ENCODE results near the gene DCST1. TPM values are rescaled to one million over a fixed set of nuclear protein-coding genes. Genes with fewer than 3 reads are reported as not detected.
A peak's percentile ranks its signal among the peaks of the same experiment; 100 is the strongest.

DCST1 gene
- total and polyA plus RNA-seq, 12 donors, result not detected

DNA sequence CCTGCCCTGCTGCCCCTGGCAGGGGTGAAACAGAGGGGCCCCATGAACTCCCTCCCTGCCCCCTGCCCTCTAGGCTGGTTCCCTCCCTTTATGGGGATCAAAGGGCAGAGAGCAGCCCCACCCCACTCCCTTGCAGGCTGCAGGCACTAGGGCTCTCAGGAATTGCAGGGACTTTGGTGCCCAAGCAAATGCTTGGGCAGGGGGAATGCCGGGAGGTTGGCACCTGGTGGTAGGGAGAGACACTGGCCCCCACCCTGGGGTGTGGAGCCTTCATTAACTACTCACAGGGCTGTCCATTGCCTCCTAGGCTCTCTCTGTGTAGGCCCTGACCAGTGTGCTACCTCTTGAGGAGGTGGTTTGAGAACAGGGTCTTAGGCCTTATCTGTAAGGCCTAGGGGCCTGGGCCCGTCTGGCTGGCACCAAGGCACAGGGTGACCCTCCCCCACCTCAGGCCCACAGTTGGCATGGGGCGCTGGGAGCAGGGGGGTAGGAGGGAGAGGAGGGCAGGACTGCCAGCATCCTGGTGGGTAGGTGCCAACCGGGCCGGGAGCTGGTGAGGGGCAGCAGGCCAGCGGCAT lies 26.3 kb upstream of the DCST1 start:
- Histone ChIP-seq H3K9me3 (replicated peaks in 1 of 3) (no peaks in the 10 kb centered on the region), H3K36me3 (replicated peaks in 1 of 2) (no peaks in the 10 kb centered on the region), H3K27me3 (no peaks in the 10 kb centered on the region), H3K4me3 (peak overlapping the region in 1 of 4 donors; percentile 41), H3K4me1 (replicated peaks in 1 of 2) (peaks cover 66 to 72% of the 10 kb centered on the region in 2 donors), H3K27ac (peak overlapping the region in 4 of 5 donors; percentile 15 to 99 (median 84))
- peak; percentile 53 to 77 (median 66) for DNase-seq
- no peak for TF ChIP-seq POLR2A (IDR thresholded peaks at IDR 0.05)
- TF ChIP-seq, protein P1, sequence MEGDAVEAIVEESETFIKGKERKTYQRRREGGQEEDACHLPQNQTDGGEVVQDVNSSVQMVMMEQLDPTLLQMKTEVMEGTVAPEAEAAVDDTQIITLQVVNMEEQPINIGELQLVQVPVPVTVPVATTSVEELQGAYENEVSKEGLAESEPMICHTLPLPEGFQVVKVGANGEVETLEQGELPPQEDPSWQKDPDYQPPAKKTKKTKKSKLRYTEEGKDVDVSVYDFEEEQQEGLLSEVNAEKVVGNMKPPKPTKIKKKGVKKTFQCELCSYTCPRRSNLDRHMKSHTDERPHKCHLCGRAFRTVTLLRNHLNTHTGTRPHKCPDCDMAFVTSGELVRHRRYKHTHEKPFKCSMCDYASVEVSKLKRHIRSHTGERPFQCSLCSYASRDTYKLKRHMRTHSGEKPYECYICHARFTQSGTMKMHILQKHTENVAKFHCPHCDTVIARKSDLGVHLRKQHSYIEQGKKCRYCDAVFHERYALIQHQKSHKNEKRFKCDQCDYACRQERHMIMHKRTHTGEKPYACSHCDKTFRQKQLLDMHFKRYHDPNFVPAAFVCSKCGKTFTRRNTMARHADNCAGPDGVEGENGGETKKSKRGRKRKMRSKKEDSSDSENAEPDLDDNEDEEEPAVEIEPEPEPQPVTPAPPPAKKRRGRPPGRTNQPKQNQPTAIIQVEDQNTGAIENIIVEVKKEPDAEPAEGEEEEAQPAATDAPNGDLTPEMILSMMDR (IDR thresholded peaks at IDR 0.05), result no peak
- 31 to 37% (median 36%) methylated on average over 6 of the region's 6 CpGs; no CpG with 5 or more reads in 1 of the 4 donors for WGBS, 4 donors
- intact Hi-C loops (cut with DNase I), result no loop called here

DNA sequence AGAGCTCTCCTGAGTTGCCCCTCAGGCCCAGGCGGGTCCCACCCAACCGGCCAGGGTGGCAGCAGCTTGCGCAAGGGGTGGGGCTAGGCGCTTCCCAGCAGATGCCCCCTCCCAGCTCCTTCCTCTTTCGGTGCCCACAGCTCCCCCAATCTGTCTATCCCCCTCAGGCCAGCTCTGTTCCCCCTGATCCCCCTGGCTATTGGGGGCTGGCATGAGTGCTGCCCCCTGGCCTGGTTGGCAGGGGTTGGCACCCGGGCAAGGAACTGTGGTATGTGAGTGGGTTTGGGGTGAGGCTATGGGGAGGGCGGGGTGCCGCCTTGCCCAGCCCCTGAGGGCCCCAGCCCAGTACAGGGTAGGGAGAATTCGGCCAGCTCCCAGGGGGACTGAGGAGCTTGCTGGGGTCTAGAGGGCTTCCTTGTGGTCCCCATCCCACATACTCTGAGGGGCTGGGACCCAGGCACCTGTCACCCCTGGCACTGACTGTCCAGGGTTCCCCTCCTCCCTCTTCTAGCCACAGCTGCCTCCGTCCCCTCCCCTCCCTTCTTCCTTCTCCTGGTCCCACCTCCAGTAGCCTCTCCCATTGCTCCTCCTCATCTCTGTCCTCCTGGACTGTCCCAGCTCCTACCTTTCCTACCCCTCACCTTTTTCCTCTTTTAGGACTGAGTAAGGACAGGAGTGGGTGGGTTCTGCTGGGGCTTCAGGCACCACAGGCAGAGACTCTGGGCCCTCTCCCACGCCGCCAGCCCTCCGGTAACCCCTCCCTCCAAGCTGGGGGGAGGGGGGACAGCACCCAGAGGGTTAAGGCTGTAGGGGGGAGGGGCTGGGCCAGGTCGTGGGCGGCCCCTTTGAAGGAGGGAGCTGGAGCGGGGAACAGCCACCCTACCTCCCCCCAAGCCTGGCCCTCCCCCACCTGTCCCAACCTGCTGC lies 25.3 kb upstream of the DCST1 start:
- TF ChIP-seq, protein P1 (IDR thresholded peaks at IDR 0.05), result no peak
- no peak for TF ChIP-seq POLR2A (IDR thresholded peaks at IDR 0.05)

DNA sequence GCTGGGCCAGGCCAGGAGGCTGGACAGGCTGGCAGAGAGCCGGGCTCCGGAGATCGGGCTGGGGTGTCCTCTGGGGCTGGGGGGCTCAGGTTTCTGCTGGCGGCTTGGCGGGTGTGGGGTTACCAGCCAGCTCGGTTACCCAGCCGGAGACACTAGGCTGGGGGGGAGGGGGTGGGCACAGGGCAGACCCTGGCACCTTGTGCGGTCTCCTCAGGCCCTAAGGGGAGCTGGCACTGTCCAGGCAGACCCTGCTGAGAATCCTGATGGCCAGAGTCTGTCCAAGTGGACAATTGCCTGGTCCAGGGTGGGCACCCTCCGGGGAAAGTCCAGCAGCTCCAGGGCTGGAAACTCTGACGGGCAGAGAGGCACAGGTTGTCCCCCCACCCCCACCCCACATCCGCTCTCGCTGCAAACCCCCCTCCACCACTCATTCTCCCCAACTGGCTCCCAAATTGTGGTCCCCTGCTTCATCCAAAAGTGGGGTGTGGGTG lies 24.4 kb upstream of the DCST1 start:
- peak overlapping the region in 3 of 5 donors; percentile 15 to 99 (median 70) for H3K27ac ChIP-seq
- H3K27me3 ChIP-seq, result no peaks in the 10 kb centered on the region
- no peaks in the 10 kb centered on the region for H3K36me3 ChIP-seq (replicated peaks in 1 of 2)
- no peaks in the 10 kb centered on the region for H3K9me3 ChIP-seq (replicated peaks in 1 of 3)
- H3K4me3 ChIP-seq, result peak overlapping the region in 1 of 4 donors; percentile 41
- DNase-seq, result peak in 3 of 7 donors; percentile 13 to 49 (median 20)
- WGBS, 4 donors, result 77 to 96% (median 93%) methylated on average over 3 to 12 of the region's 12 CpGs
- intact Hi-C loops (cut with DNase I), result no loop called here
- TF ChIP-seq POLR2A (IDR thresholded peaks at IDR 0.05), result no peak
- TF ChIP-seq, protein P1 (IDR thresholded peaks at IDR 0.05), result no peak
- H3K4me1 ChIP-seq (replicated peaks in 1 of 2), result peaks cover 82 to 83% of the 10 kb centered on the region in 2 donors

More for the DNA sequence above, 25.3 kb upstream of the DCST1 start:
- intact Hi-C loops (cut with DNase I), result no loop called here
- DNase-seq, result peak in 2 of 7 donors; percentile 28 to 54
- no peaks in the 10 kb centered on the region for H3K36me3 ChIP-seq (replicated peaks in 1 of 2)
- H3K27ac ChIP-seq, result peak overlapping the region; percentile 15 to 99 (median 70)
- peak overlapping the region in 1 of 4 donors; percentile 41 for H3K4me3 ChIP-seq
- no peaks in the 10 kb centered on the region for H3K27me3 ChIP-seq
- WGBS, 4 donors, result 39 to 65% (median 48%) methylated on average over 8 to 16 of the region's 16 CpGs
- H3K9me3 ChIP-seq (replicated peaks in 1 of 3), result no peaks in the 10 kb centered on the region
- H3K4me1 ChIP-seq (replicated peaks in 1 of 2), result peaks cover 76 to 82% of the 10 kb centered on the region in 2 donors

DNA sequence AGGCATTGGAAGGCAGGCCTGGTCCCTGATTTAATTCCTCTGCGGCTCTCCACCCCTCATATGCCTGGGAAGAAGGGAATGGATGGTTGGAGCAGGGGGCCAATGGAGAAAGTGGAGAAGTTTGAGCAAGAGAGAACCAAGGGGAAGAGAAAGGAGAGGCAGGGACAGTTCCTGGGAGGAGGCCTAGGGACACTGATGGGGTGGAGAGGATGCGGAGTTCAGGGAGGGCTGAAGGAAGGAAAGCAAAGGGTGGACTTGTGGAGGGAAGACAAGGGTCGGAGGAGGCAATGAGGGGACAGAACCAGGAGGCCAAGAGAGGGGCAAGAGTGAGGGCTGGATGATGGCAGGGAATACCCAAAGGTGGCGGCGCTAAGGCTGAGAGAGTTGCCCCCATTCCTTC lies 23.9 kb upstream of the DCST1 start:
- peak overlapping the region in 2 of 5 donors; percentile 12 to 99 for H3K27ac ChIP-seq
- H3K27me3 ChIP-seq, result no peaks in the 10 kb centered on the region
- intact Hi-C loops (cut with DNase I), result no loop called here
- no peak overlapping the region for H3K4me3 ChIP-seq
- 86 to 92% (median 89%) methylated on average over 5 of the region's 5 CpGs for WGBS, 4 donors
- peak in 2 of 7 donors; percentile 13 to 51 for DNase-seq
- peaks cover 0 to 4% of the 10 kb centered on the region in 2 donors for H3K36me3 ChIP-seq (replicated peaks in 1 of 2)
- TF ChIP-seq, protein P1 (IDR thresholded peaks at IDR 0.05), result no peak
- no peak for TF ChIP-seq POLR2A (IDR thresholded peaks at IDR 0.05)
- peaks cover 78% of the 10 kb centered on the region in 2 donors for H3K4me1 ChIP-seq (replicated peaks in 1 of 2)
- H3K9me3 ChIP-seq (replicated peaks in 1 of 3), result no peaks in the 10 kb centered on the region
